H1 (cell line): ENCODE data around the gene FHDC1. TPM values are rescaled to one million over a fixed set of nuclear protein-coding genes. Genes with fewer than 3 reads are reported as not detected.

Experiments
- CTCF ChIA-PET: fragments of 300-600 bp; sonication (Branson Sonifier 250); formaldehyde crosslinking; loops from one replicate; lab custom pipeline; 2021; ENCODE audit not compliant: partially characterized antibody; lab: Charles Lee
- POLR2A ChIA-PET: fragments of 300-600 bp; sonication (Branson Sonifier 250); formaldehyde crosslinking; loops from one replicate; lab custom pipeline; 2021; ENCODE audit warnings: inconsistent platforms; ENCODE audit not compliant: partially characterized antibody; lab: Charles Lee
- DNase-seq, 2 experiments: peaks; one replicate each; pipeline versions ENCODE4 v3.0.0 to v3.0.0-alpha.2; 2010 to 2022; ENCODE audit warnings: low spot score in 2 of 2, low read depth in 1 of 2, mixed read lengths in 1 of 2
- FAIRE-seq: peaks from 2 replicates; lab custom pipeline; 2011; peaks lifted over from hg19 to GRCh38; lab: Jason Lieb, UNC
- H2AFZ ChIP-seq: 2 replicates; pipeline ENCODE4 v1.8.1; 2012; ENCODE audit warnings: low read length, inconsistent platforms
- H2AK5ac ChIP-seq: 2 replicates; pipeline ENCODE4 v1.6.1; 2013; ENCODE audit warnings: low read depth, low read length
- H2BK120ac ChIP-seq: replicated peaks from 2 replicates; pipeline ENCODE3; 2013; ENCODE audit warnings: low read depth, low read length, inconsistent platforms
- H2BK12ac ChIP-seq: 2 replicates; pipeline ENCODE4 v1.6.1; 2013; ENCODE audit warnings: low read depth, low read length
- H2BK15ac ChIP-seq: 2 replicates; pipeline ENCODE4 v1.6.1; 2013; ENCODE audit warnings: low read length
- H2BK20ac ChIP-seq: 2 replicates; pipeline ENCODE4 v1.6.1; 2013; ENCODE audit warnings: low read length
- H2BK5ac ChIP-seq: 2 replicates; pipeline ENCODE4 v1.6.1; 2013; ENCODE audit warnings: low read depth, low read length
- H3K14ac ChIP-seq: 2 replicates; pipeline ENCODE4 v1.6.1; 2013; ENCODE audit warnings: inconsistent platforms; ENCODE audit not compliant: insufficient read length
- H3K18ac ChIP-seq: 2 replicates; pipeline ENCODE4 v1.6.1; 2013; ENCODE audit warnings: low read length; ENCODE audit errors: extremely low read depth
- H3K23ac ChIP-seq: 2 replicates; pipeline ENCODE4 v1.6.1; 2013; ENCODE audit warnings: inconsistent platforms; ENCODE audit not compliant: insufficient read length
- H3K23me2 ChIP-seq: 2 replicates; pipeline ENCODE4 v1.6.1; 2013; ENCODE audit warnings: low read depth, low read length
- H3K27ac ChIP-seq: 2 replicates; pipeline ENCODE4 v1.6.1; 2011; ENCODE audit warnings: low read depth, low read length, inconsistent platforms
- H3K27me3 ChIP-seq, 4 experiments: replicated peaks in 1 of 4; 1 replicate in 1 of 4; 2 replicates in 3 of 4; pipeline versions ENCODE4 v1.6.1 to v1.8.1; 2011 to 2013; ENCODE audit warnings: low read length in 3 of 4, mild to moderate bottlenecking in 3 of 4, inconsistent platforms in 2 of 4, mixed read lengths in 2 of 4, moderate library complexity in 1 of 4; ENCODE audit not compliant: control insufficient read depth in 3 of 4, insufficient read depth in 3 of 4; ENCODE audit errors: extremely low read depth in 1 of 4
- H3K36me3 ChIP-seq, 4 experiments: 2 replicates each; pipeline versions ENCODE4 v1.6.1 to v1.8.1; 2011 to 2013; ENCODE audit warnings: mild to moderate bottlenecking in 4 of 4, low read length in 3 of 4, moderate library complexity in 2 of 4, control low read depth in 1 of 4, inconsistent platforms in 1 of 4; ENCODE audit not compliant: insufficient read depth in 4 of 4, control insufficient read depth in 2 of 4
- H3K4ac ChIP-seq: replicated peaks from 2 replicates; pipeline ENCODE3; 2013; ENCODE audit warnings: low read length, low read depth, mixed read lengths, inconsistent platforms; ENCODE audit not compliant: insufficient read length
- H3K4me1 ChIP-seq, 4 experiments: replicated peaks in 1 of 4; 1 replicate in 1 of 4; 2 replicates in 3 of 4; pipeline versions ENCODE4 v1.6.1 to v1.8.1; 2011 to 2013; ENCODE audit warnings: low read length in 3 of 4, inconsistent platforms in 2 of 4, mixed read lengths in 1 of 4; ENCODE audit not compliant: insufficient read depth in 4 of 4, control insufficient read depth in 3 of 4
- H3K4me2 ChIP-seq, 2 experiments: 2 replicates each; pipeline versions ENCODE4 v1.6.1 to v1.8.1; 2011 to 2013; ENCODE audit warnings: low read depth in 2 of 2, low read length in 2 of 2, control low read depth in 1 of 2, inconsistent platforms in 1 of 2, mild to moderate bottlenecking in 1 of 2; ENCODE audit not compliant: insufficient read depth in 1 of 2
- H3K4me3 ChIP-seq, 4 experiments: fragments of 200-600, 300-600 bp in 1 of 4; sonication (generic), shearing (Covaris generic), sonication (Bioruptor Twin) in 1 of 4; 2 replicates each; pipeline versions ENCODE4 v1.5.1 to v1.8.1; 2011 to 2016; ENCODE audit warnings: low read length in 4 of 4, low read depth in 3 of 4, control low read depth in 2 of 4, inconsistent platforms in 2 of 4, mild to moderate bottlenecking in 2 of 4, mixed read lengths in 1 of 4, moderate library complexity in 1 of 4; ENCODE audit not compliant: insufficient read depth in 2 of 4; ENCODE audit errors: extremely low read depth in 1 of 4
- H3K56ac ChIP-seq: replicated peaks from 2 replicates; pipeline ENCODE3; 2013; ENCODE audit warnings: low read depth, mild to moderate bottlenecking, mixed read lengths, low read length, inconsistent platforms; ENCODE audit not compliant: insufficient read length
- H3K79me1 ChIP-seq: 2 replicates; pipeline ENCODE4 v1.6.1; 2013; ENCODE audit warnings: low read depth, low read length, control low read depth
- H3K79me2 ChIP-seq, 2 experiments: 2 replicates each; pipeline versions ENCODE4 v1.6.1 to v1.8.1; 2012 to 2013; ENCODE audit warnings: low read length in 2 of 2, mild to moderate bottlenecking in 2 of 2, inconsistent platforms in 1 of 2; ENCODE audit not compliant: insufficient read depth in 2 of 2, control insufficient read depth in 1 of 2
- H3K9ac ChIP-seq, 4 experiments: replicated peaks in 1 of 4; 1 replicate in 1 of 4; 2 replicates in 3 of 4; pipeline versions ENCODE4 v1.6.1 to v1.8.1; 2011 to 2013; ENCODE audit warnings: low read depth in 3 of 4, low read length in 3 of 4, control low read depth in 2 of 4, mild to moderate bottlenecking in 2 of 4, moderate library complexity in 2 of 4, inconsistent platforms in 1 of 4; ENCODE audit errors: extremely low read depth in 1 of 4
- H3K9me3 ChIP-seq, 2 experiments: 2 replicates each; pipeline versions ENCODE4 v1.6.1 to v1.8.1; 2012 to 2013; ENCODE audit warnings: mild to moderate bottlenecking in 2 of 2, moderate library complexity in 2 of 2, control low read depth in 1 of 2, inconsistent platforms in 1 of 2, low read depth in 1 of 2, low read length in 1 of 2, mixed read lengths in 1 of 2; ENCODE audit not compliant: insufficient read depth in 2 of 2
- H4K20me1 ChIP-seq, 2 experiments: replicated peaks in 1 of 2; 2 replicates each; pipeline versions ENCODE3 to v1.8.1; 2011 to 2013; ENCODE audit warnings: inconsistent platforms in 2 of 2, low read length in 2 of 2, mild to moderate bottlenecking in 1 of 2; ENCODE audit not compliant: insufficient read depth in 2 of 2, control insufficient read depth in 1 of 2
- H4K5ac ChIP-seq: 2 replicates; pipeline ENCODE4 v1.6.1; 2013; ENCODE audit warnings: low read length, low read depth, mixed read lengths, inconsistent platforms; ENCODE audit not compliant: insufficient read length
- H4K8ac ChIP-seq: 2 replicates; pipeline ENCODE4 v1.8.0; 2013; ENCODE audit warnings: mild to moderate bottlenecking, moderate library complexity, low read length, inconsistent platforms; ENCODE audit not compliant: insufficient read depth; ENCODE audit errors: extremely low read depth
- H4K91ac ChIP-seq: replicated peaks from 2 replicates; pipeline ENCODE3; 2013; ENCODE audit warnings: low read length, mixed read lengths, inconsistent platforms; ENCODE audit not compliant: insufficient read length
- ATF2 ChIP-seq: IDR thresholded peaks from 2 replicates; pipeline ENCODE4 v1.6.1; 2012; ENCODE audit warnings: low read length, inconsistent platforms
- ATF3 ChIP-seq: IDR thresholded peaks from 2 replicates; pipeline ENCODE4 v1.6.1; 2011; ENCODE audit warnings: low read depth, mild to moderate bottlenecking, low read length; ENCODE audit not compliant: insufficient read depth
- BACH1 ChIP-seq: IDR thresholded peaks from 2 replicates; pipeline ENCODE4 v1.6.1; 2012; ENCODE audit warnings: low read length, improper control_type of control experiment
- CBX8 ChIP-seq: fragments of 300-800, 300-1000 bp; sonication (generic); IDR thresholded peaks from 2 replicates; pipeline ENCODE4 v1.7.1; 2016; ENCODE audit warnings: low read depth, low read length, borderline replicate concordance
- CEBPB ChIP-seq: IDR thresholded peaks from 2 replicates; pipeline ENCODE4 v1.6.1; 2012; ENCODE audit warnings: low read depth, low read length
- EZH2 ChIP-seq: fragments of 200-600 bp; sonication (generic); IDR thresholded peaks from 2 replicates; pipeline ENCODE4 v1.7.1; 2012; ENCODE audit warnings: low read depth, mild to moderate bottlenecking, moderate library complexity, low read length, inconsistent platforms; ENCODE audit not compliant: severe bottlenecking
- HDAC2 ChIP-seq, 2 experiments: fragments of 300-600 bp in 1 of 2; sonication (generic) in 1 of 2; IDR thresholded peaks; 2 replicates each; pipeline ENCODE4 v1.6.1; 2011 to 2012; ENCODE audit warnings: low read depth in 2 of 2, low read length in 2 of 2, mild to moderate bottlenecking in 2 of 2, moderate library complexity in 2 of 2, borderline replicate concordance in 1 of 2, inconsistent platforms in 1 of 2
- MAFK ChIP-seq: IDR thresholded peaks from 2 replicates; pipeline ENCODE4 v1.6.1; 2012; ENCODE audit warnings: low read depth, mild to moderate bottlenecking, improper control_type of control experiment, low read length
- TBP ChIP-seq: IDR thresholded peaks from 2 replicates; pipeline ENCODE4 v1.6.1; 2011; ENCODE audit warnings: low read depth, low read length, improper control_type of control experiment
- WGBS, 2 experiments: shearing (Covaris generic) in 1 of 2; methylation state at CpG; one replicate each; pipeline versions ENCODE4 v1.1.6 to v1.1.7; 2013 to 2015; ENCODE audit warnings: low lambda C conversion rate in 2 of 2, mixed read lengths in 2 of 2, inconsistent platforms in 1 of 2, low coverage in 1 of 2, missing lambda C conversion rate in 1 of 2; ENCODE audit not compliant: insufficient replicate concordance in 2 of 2, insufficient coverage in 1 of 2, insufficient read length in 1 of 2; ENCODE audit errors: extremely low coverage in 1 of 2, missing lambda C conversion rate in 1 of 2; 5-methylcytosine and 5-hydroxymethylcytosine counted together
- polyA plus RNA-seq, 7 experiments: library from polyadenylated mRNA; depleted of rRNA in 3 of 7; stranded (reverse) in 5 of 7; unstranded in 2 of 7; fragments of >200 nt in 5 of 7; fragments of 200-250 nt in 2 of 7; gene quantifications; 1 replicate in 5 of 7; 2 replicates in 1 of 7; 4 replicates in 1 of 7; pipeline versions ENCODE4 v1.2.1 to v1.2.3, GENCODE V29; 2011 to 2013; ENCODE audit warnings: missing spikeins in 2 of 7, mixed read lengths in 2 of 7
- total RNA-seq: library from RNA; stranded (reverse); fragmentation: NEBNext Ultra II Directional; extraction: Animal tissue kit (Norgen Biotek cat#: 25700); gene quantifications from 2 replicates; pipeline ENCODE4 v1.2.1, GENCODE V29; 2021

Gene FHDC1
- total and polyA plus RNA-seq, 2 of the 8 experiments (the other 6 are each of a cell fraction or from before 2014, with no cell fraction given) = 6.4 to 28.6 TPM

GRCh38 chr4:152981278-152981677 lies 45.2 kb downstream of the FHDC1 start:
- Histone ChIP-seq H3K79me1 (no peaks in the 10 kb centered on the region), H3K9ac (no peak overlapping the region), H3K27ac (no peak overlapping the region), H2BK120ac (no peak overlapping the region), H3K4me2 (no peak overlapping the region), H3K79me2 (no peaks in the 10 kb centered on the region), H2AK5ac (no peak overlapping the region), H3K23me2 (no peaks in the 10 kb centered on the region), H2BK12ac (no peak overlapping the region), H3K4me3 (no peak overlapping the region), H4K5ac (no peak overlapping the region), H3K27me3 (no peaks in the 10 kb centered on the region), H3K4ac (no peak overlapping the region), H3K9me3 (no peaks in the 10 kb centered on the region), H4K20me1 (no peaks in the 10 kb centered on the region), H2BK15ac (no peak overlapping the region), H3K23ac (no peak overlapping the region), H2BK5ac (no peak overlapping the region), H2BK20ac (no peak overlapping the region), H4K91ac (no peak overlapping the region), H3K14ac (no peak overlapping the region), H3K36me3 (peaks cover 0 to 4% (median 0%) of the 10 kb centered on the region in 4 experiments; a peak in 1 of 8 replicates), H2AFZ (no peak overlapping the region), H3K56ac (no peak overlapping the region), H3K4me1 (peaks cover 3 to 7% (median 4%) of the 10 kb centered on the region in 4 experiments), H3K18ac (no peak overlapping the region), H4K8ac (no peak overlapping the region)
- no peak for FAIRE-seq
- DNase-seq = no peak
- WGBS, 2 experiments = 79% methylated on average over 5 of the region's 5 CpGs; no CpG with 5 or more reads in 1 of the 2 experiments
- TF ChIP-seq ATF2 (no peak), BACH1 (peak; percentile 89), CBX8 (no peak), TBP (no peak), HDAC2 (IDR thresholded peaks at IDR 0.05; ENCODE audit: borderline replicate concordance in 1 of 2, low read depth in 2 of 2, low read length in 2 of 2) (no peak), CEBPB (no peak), MAFK (peak; percentile 77; the same call in 1 of the 2 replicates), EZH2 (no peak), ATF3 (no peak)
- CTCF ChIA-PET = interaction anchor here (1.1 to 1.5 kb wide), 3 partner anchors 30 to 106 kb away, joined by 3 read pairs; no protein-coding TSS in a partner anchor
- POLR2A ChIA-PET = interaction anchor here (1.2 to 1.5 kb wide), 2 partner anchors 9 to 40 kb away, joined by 3 read pairs; no protein-coding TSS in a partner anchor
